GM18502 (cell line): Measurements from ENCODE around the gene C19orf85.
"Not testable (repeated sequence)": the region's sequence is repeated elsewhere in the genome, so short reads cannot be mapped to it uniquely, and the experiment has no call there.

Source experiments
- ATAC-seq: cut with Tn5 transposase; IDR thresholded peaks from one replicate; pipeline ENCODE4 v1.9.1; 2021; ENCODE audit warnings: mild to moderate bottlenecking; ENCODE audit not compliant: unreplicated experiment, poor library complexity

The C19orf85 gene

DNA sequence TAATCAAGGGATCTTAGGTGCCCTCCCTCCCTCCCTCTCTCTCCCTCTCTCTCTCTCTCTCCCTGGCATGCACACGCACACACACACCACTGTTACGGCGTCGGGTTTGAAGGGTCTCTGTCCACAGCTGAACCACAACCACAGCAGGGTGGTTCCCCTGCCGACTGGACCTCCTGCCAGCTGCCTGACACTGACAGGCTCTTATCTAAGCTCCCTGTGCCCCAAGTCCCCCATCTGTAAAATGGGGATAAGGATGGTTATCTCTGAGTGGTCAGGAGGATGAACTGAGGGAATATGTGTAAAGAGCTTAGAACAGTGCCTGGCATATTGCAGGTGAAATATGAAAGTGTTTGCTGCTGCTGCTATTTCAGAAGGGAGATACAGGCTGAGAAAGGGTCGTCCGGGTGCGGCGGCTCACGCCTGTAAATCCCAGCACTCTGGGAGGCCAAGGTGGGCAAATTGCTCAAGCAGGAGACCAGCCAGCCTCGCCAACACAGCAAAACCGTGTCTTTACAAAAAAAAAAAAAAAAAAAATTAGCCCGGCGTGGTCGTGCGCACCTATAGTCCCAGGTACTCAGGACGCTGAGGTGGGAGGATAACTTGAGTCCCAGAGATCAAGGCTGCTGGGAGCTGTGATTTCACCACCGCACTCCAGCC lies 20.6 kb downstream of the C19orf85 start:
- no peak for ATAC-seq

DNA sequence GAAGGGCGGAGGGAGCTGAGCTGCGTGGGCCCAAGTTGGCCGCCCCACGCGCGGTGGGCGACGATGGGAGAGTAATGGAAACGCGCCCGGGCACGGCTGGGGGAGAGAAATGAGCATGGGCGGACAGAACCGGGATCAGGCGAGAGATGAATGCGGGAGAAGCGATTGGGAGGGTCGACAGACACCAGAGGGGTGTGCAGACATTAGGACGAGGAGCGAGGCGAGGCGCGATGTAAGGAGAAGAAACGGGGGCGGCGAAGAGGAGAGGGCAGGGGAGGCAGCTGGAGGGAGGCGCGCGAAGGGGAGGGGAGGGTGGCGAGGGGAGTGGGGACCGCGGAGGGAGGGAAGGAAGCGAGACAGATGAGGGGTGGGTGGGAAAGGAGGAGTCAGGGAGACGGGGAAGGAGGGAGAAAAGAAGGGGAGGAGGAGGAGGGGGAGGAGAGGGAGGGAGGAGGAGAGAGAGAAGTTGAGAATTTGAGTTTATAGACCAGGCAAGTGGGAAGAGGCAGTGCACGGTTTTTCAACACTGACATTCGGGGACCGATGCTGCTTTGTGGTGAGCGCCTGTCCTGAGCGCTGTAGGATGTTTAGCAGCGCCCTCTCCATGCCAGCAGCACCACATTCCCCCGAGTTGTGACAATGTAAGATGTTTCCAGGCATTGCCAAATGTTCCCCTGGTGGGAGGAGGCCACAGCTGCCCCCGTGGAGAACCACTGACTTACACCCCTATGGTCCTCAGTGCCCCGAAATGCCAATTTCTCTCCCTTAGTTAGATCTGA lies 21.3 kb downstream of the C19orf85 start, which contains the start of gene SHISA7:
Gene SHISA7, minus strand, starts transcription at position 256 of the 779 bp plus-strand sequence. CDS start 437 bp downstream, outside the sequence.
- no peak for ATAC-seq

DNA sequence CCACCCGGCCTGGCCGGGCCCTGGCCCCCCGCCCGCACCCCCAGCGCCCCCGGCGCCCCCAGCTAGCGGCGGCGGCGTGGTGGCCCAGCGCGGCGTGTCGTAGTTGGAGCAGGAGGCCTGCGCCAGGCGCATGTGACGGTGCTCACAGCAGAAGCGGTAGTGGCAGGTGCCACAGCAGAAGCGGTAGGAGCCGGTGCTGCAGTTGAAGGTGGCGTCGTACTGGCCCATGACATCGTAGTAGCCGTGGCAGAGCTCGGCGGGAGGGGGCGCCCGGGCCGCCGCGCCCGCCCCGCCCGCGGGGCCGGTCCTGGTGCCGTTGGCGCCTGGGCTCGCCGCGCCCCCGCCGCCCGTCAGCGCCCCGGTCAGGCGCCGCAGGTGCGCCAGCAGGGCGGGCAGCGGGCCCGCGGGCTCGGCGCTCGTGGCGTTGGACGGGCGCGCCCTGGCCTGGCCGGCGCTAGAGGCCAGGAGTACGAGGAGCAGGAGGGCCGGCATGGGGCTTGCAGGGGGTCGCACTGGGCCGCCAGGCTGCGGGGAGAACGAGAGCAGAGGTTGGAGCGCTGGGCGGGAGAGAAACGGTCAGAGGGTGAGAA lies 22.1 kb downstream of the C19orf85 start:
- ATAC-seq: no peak

DNA sequence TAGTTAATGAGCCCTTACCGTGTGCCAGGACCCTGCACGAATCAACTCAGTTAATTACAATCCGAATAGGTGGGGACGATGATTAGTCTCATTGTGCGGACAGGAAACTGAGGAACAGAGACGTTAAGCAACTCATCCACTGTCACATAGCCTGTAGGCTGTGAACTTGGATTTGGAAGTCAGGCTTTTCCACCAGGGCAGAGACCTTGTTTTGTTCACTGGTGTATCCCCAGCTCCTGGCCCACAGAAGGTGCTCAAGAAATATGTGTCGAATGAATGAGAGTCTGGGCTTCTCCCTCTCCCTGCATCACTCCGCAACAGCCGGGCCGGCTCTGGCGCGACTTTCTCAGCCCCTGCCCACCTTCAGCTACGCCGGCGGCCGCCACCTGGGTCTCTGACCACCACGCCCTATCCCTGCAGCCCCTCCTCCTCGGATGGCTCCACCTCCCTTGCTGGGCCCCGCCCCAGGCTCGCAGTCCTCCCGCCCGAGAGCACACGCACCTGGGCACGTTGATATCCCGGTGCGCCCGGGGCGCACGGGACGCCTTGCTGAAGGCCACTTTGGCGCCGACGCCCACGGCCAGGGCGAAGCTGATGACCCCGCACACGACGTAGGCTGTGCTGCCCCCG lies 22.7 kb downstream of the C19orf85 start:
- ATAC-seq: no peak

DNA sequence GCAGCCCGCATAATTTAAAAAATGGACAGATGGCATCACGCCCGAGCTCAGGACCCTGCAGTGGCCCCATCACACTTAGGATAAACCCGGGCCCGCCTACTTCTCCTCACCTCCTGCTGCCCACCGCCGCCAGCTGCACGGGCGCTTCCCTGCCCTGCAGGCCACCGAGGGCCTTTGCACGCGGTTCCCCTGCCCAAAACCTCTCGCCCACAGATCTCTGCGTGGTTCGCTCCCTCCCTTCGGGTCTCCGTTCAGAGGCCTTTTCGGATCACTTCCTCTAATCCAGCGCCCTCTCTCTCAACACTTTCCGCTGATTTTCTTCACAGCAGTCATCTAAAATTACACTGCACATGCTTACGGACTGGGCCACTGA lies 23.2 kb downstream of the C19orf85 start:
- ATAC-seq: no peak

DNA sequence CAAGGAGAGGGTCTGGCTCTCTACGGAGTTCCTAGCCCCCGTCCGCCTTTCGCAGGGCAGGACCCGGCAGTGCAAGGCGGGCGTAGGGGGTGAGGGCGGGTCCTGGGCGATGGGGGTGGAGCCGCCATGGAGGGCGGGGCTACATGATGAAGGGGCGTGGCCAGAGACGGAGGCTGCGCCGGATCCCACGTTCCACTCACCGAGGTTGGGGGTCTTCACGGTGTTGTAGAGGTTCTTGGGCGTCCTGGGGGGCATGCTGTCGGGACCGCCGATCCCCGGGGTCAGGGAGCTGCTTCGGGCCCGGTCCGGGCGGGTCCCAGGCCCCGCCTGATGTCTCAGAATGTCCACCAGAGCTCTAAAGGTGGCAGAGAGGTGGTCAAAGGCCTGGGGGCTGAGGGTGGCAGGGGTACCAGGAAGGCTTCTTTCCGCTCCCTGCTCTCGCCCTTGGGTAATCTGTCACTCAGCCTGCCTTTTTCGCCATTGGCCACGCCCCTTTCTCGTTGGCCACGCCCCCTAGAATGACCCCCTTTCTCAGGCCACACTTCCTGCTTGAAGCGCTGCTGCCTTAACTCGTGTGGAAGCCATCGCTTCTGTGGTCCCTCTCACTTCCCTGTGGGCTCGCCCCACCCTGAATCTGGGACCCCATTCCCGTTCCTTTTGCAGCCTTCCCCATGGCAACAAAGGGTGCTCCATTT lies 24.0 kb downstream of the C19orf85 start:
- no peak for ATAC-seq

DNA sequence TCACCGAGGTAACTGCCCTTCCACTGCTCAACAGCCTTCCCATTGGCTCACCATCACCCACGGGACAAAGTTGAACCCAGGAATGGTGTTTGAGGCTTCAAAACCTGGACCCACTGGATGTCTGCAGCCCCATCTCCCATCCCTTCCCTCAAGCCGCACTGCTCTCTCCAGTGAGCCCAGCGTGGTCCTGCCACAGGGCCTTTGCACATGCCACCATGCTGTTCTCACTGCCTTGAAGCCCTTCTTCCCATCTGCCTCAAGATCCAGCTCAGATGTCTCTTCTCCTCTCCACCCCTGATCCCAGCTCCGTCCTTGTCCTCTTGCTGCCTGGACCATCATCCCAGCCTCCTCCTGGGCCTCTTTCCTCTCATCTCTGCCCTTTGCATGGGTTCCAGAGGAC lies 25.5 kb downstream of the C19orf85 start:
- ATAC-seq: no peak

DNA sequence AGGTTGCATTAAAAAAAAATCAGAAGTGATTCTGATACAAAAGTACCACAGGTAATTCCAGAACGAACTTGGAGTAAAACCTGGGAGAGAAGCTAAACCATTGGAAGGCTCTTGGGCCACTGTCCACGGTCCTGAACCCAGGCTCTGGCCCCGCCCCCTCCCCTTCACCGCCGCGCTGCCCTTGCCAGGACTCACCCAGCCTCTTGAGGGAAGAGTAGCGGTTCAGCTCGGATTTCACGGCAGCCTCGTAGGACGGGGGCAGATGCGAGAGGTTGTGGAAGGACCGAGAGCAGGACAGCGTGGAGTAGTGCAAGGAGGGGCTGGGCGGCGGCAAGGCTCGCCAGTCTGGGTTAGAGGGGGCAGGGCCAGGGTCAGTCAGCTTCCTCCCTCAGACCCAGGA lies 27.1 kb downstream of the C19orf85 start:
- no peak for ATAC-seq

DNA sequence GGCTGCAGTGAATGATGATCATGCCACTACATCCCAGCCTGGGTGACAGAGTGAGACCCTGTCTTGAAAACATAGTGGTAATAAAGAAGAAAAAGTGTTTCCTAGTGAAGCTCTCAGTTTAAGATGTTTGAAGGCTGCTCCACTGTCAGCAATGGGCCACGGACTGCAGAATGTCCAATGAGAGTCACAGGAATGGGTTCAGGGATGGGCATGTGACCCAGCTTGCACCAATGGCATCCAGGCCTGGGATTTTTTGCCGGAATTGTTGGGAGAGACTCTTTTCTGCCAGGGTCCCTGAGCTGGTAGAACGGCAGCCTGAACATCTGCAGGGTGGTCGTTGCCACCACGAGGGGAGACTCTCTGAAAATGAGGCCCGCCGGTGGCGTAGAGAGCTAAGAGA lies 27.7 kb downstream of the C19orf85 start:
- ATAC-seq: no peak

DNA sequence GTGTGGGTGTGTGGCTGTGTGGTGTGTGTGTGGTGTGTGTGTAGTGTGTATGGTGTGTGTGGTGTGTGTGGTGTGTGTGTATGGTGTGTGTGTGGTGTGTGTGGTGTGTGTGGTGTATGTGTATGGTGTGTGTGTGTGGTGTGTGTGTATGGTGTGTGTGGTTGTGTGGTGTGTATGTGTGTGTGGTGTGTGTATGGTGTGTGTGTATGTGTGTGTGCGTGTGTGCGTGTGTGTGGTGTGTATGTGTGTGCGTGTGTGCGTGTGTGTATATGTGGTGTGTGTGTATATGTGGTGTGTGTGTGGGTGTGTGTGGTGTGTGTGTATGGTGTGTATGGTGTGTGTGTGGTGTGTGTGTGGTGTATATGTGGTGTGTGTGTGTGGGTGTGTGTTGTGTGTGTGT lies 29.5 kb downstream of the C19orf85 start:
- no peak for ATAC-seq

DNA sequence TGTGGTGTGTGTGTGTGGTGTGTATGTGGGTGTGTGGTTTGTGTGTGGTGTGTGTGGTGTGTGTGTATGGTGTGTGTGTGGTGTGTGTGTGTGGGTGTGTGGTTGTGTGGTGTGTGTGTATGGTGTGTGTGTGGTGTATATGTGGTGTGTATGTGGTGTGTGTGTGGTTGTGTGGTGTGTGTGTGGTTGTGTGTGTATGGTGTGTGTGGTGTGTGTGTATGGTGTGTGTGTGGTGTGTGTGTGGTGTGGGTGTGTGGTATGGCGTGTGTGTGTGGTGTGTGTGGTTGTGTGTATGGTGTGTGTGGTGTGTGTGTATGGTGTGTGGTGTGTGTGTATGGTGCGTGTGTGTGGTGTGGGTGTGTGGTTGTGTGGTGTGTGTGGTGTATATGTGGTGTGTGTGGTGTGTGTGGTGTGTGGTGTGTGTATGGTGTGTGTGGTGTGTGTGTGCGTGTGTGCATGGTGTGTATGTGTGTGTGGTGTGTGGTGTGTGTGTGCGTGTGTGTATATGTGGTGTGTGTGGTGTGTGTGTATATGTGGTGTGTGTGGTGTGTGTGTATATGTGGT lies 30.1 kb downstream of the C19orf85 start:
- ATAC-seq: no peak

DNA sequence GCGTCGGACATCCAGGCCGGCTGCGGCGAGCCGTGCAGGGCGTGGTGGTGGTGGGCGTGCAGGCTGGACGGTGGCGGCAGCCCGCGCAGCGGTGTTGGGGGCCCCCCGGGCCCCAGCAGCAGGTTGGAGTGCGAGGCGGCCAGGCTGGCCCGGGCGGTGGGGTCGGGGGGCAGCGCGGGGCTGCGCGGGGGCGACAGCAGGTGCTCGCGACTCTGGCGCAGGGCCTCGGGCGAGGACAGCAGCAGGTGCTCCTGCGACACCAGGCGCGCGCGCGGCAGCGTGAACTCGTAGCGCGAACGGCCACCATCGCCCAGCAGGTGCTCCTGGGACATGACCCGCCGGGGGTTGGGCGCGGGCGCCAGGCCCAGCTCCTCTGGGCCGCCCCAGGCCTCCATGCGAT lies 31.3 kb downstream of the C19orf85 start:
- ATAC-seq: no peak

DNA sequence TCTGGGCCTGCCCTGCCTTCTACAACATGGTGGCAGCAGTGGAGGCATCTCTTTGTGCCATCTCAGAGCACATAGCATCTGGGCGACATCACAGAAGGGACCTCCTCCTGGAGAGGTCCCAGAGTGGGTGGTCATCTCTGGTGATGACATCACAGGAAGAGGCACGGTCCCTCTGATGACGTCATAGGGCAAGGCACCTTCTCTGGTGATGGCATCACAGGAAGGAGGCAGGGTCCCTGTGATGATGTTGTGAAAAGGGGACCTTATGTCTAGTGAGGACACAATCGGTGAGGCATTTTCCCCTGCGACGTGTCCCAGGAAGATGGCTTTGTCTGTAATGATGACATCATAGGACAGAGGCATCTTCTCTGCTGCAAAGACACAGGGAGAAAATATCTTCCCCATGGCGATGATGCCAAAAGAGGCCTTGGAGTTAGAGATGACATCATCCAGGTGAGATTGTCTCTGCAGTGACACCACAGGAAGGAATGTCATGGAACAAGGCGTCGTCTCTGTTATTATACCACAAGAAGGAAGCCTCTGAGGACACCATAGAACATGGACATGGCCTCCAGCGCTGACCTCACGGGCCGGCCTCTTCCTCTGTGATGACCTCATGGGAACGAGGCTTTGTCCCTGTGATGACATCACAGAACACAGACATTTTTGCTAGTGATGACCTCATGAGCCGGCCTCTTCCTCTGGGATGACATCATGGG lies 32.2 kb downstream of the C19orf85 start:
- ATAC-seq: no peak

DNA sequence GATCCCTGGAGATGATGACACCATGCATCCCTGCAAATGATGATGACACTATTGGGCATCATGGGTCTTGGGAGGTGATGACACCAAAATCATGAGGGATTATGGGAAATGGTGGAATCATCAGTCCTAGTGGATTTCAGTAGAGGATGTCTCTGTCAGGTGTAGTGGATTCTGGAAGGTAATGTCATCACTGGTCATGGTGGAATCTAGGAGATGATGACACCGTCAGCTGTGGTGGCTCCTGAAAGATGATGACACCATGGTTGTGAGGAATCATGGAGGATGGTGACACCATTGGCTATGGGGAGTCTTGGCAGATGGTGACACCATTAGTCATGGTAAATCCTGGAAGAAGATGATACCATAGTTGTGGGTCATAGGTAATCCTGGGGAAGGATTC lies 33.4 kb downstream of the C19orf85 start:
- no peak for ATAC-seq

DNA sequence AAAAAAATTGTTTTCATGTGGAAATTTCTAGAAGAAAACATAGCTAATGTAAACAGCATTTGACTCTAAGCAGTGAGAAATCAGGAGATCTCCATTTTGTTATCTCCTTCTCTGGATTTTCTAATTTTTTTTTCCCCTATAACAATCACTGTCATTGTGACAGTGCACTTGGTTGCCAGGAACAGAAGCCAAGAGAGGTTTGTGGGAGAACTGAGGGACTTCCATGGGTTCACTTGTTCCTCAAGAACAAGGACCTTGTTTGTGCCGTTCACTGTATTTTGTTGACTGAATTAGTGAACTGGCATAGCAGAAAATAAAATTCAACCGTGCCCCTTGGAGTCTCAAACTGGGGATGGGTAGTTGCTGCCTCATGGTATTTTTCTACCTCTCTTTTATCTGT lies 38.5 kb downstream of the C19orf85 start:
- ATAC-seq: no peak

DNA sequence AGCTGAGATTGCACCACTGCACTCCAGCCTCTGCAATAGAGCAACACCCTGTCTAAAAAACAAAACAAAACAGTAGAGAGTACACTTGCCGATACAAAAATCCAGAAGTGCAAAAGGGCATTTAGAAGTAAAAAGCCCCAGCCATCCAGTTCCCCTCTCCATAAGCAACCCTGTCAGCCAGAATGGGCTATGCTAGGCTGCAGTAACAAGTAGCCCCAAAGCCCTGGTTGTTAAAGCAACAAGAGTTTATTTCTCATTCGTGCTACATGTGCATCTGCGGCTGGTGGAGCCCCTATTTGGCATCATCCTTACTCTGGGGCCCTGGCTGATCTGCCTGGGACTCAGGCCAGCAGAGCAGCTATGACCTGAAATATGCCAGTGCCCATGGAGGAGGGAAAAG lies 40.0 kb downstream of the C19orf85 start:
- no peak for ATAC-seq

DNA sequence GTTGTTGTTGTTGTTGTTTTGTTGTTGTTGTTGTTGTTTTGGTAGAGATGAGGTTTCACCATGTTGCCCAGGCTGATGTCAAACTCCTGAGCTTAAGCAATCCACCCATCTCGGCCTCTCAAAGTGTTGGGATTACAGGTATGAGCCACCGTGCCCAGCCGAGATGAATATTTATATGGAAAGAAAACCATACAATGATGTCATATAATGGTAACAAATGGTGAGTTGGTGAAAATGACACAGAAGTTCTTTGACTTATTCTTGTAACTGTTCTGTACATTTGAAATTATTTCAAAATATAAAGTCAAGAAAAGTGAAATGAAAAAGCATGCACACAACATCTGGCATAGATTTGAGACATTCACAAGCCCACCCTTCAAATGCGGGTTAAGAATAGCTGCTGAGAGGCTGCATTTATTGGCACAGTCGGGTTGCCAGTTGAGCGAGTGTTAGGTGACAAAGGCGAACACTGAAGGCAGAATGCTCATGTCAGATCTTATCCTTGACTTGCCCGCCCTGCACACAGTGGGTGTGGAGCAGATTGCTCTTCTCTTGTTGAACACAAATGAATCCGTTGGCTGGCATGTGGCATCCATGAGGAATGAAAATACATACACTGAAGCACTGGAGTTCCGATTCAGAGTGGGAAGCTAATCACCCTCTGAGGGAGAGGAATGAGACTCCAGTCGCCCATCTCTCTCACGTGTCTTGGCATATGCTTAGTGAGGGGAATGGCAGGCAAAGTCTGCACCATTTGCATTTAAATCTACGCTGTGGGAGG lies 41.1 kb downstream of the C19orf85 start:
- no peak for ATAC-seq

DNA sequence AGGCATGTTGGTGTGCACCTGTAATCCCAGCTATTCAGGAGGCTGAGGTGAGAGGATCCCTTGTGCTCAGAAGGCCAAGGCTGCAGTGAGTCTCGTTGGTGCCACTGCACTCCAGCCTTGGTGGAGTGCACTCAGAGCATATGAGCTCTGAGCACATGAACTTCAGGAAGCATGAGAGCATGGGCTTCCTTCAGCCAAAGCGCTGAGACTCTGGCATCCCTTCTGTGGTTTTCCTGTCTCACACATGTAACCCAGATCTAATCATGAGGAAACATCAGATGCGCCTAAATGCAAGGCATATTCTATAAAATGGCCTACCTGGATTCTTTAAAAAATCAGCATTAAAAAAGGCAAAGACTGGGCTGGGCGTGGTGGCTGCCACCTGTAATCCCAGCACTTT lies 43.3 kb downstream of the C19orf85 start:
- not testable (repeated sequence) for ATAC-seq
